HEK293 (cell line): Measurements from ENCODE around the gene SBNO2.
A peak's percentile ranks its signal among the peaks of the same experiment; 100 is the strongest.

Source experiments
- CTCF ChIA-PET: fragments of 350-600 bp; formaldehyde crosslinking; extraction: SDS; loops from one replicate; lab custom pipeline; 2021; ENCODE audit warnings: antibody characterized with exemption; lab: Yijun Ruan, JAX
- POLR2A ChIA-PET: fragments of 300-600 bp; formaldehyde crosslinking; extraction: SDS; loops from one replicate; lab custom pipeline; 2020; ENCODE audit warnings: antibody characterized with exemption, inconsistent platforms; lab: Yijun Ruan, JAX
- H3K27ac ChIP-seq: fragments of 200-500 bp; sonication (Bioruptor generic); 2 replicates; pipeline ENCODE4 v1.5.1; 2014; ENCODE audit warnings: low read depth, low read length, control low read depth, inconsistent platforms; ENCODE audit errors: extremely low read depth
- H3K36me3 ChIP-seq, 2 experiments: fragments of 200-500 bp in 1 of 2; sonication (Bioruptor generic) in 1 of 2; 1 replicate in 1 of 2; 2 replicates in 1 of 2; pipeline ENCODE4 v1.5.1; 2014 to 2017; ENCODE audit warnings: inconsistent platforms in 2 of 2, low read length in 2 of 2; ENCODE audit not compliant: control insufficient read depth in 2 of 2, insufficient read depth in 1 of 2
- H3K4me1 ChIP-seq: fragments of 200-500 bp; sonication (Bioruptor generic); 2 replicates; pipeline ENCODE4 v1.5.1; 2014; ENCODE audit warnings: mild to moderate bottlenecking, low read length, inconsistent platforms; ENCODE audit not compliant: control insufficient read depth, insufficient read depth
- H3K4me3 ChIP-seq: 2 replicates; pipeline ENCODE4 v1.5.1; 2011; ENCODE audit warnings: low read depth, mild to moderate bottlenecking, control low read depth, low read length, moderate library complexity
- H3K9me3 ChIP-seq: fragments of 200-500 bp; sonication (Bioruptor generic); 2 replicates; pipeline ENCODE4 v1.5.1; 2014; ENCODE audit warnings: low read depth, low read length, inconsistent platforms; ENCODE audit not compliant: control insufficient read depth, insufficient read depth
- IKZF3 ChIP-seq: fragments of 450-650 bp; IDR thresholded peaks from 2 replicates; pipeline ENCODE4 v1.5.0; 2018; ENCODE audit warnings: missing biosample characterization, mild to moderate bottlenecking, missing genetic modification characterization, moderate library complexity
- SP2 ChIP-seq: fragments of 450-650 bp; formaldehyde crosslinking; IDR thresholded peaks from 2 replicates; pipeline ENCODE4 v1.5.1; 2016; ENCODE audit warnings: missing biosample characterization, missing genetic modification characterization
- ZFP37 ChIP-seq: fragments of 450-650 bp; formaldehyde crosslinking; IDR thresholded peaks from 2 replicates; pipeline ENCODE4 v1.5.1; 2016; ENCODE audit warnings: missing biosample characterization, missing genetic modification characterization
- ZNF184 ChIP-seq: fragments of 450-650 bp; IDR thresholded peaks from 2 replicates; pipeline ENCODE4 v1.5.1; 2018; ENCODE audit warnings: missing biosample characterization, mild to moderate bottlenecking, missing genetic modification characterization
- ZNF280C ChIP-seq: fragments of 450-650 bp; formaldehyde crosslinking; IDR thresholded peaks from 2 replicates; pipeline ENCODE4 v1.5.1; 2016; ENCODE audit warnings: missing biosample characterization, missing genetic modification characterization
- ZNF335 ChIP-seq: fragments of 450-650 bp; formaldehyde crosslinking; conservative IDR thresholded peaks from 2 replicates; pipeline ENCODE4 v1.5.1; 2016; ENCODE audit warnings: missing biosample characterization, missing genetic modification characterization
- ZNF341 ChIP-seq: fragments of 450-650 bp; formaldehyde crosslinking; IDR thresholded peaks from 2 replicates; pipeline ENCODE4; 2016; ENCODE audit warnings: low read depth, missing biosample characterization, missing genetic modification characterization
- ZNF426 ChIP-seq: fragments of 450-650 bp; formaldehyde crosslinking; IDR thresholded peaks from 2 replicates; pipeline ENCODE4 v1.5.1; 2017; ENCODE audit warnings: missing biosample characterization, missing genetic modification characterization, mild to moderate bottlenecking, inconsistent platforms, moderate library complexity
- ZNF600 ChIP-seq: fragments of 450-650 bp; formaldehyde crosslinking; IDR thresholded peaks from 2 replicates; pipeline ENCODE4 v1.5.1; 2016; ENCODE audit warnings: missing biosample characterization, missing genetic modification characterization
- ZNF621 ChIP-seq: fragments of 450-650 bp; formaldehyde crosslinking; IDR thresholded peaks from 2 replicates; pipeline ENCODE4 v1.5.1; 2017; ENCODE audit warnings: missing biosample characterization, missing genetic modification characterization
- ZNF664 ChIP-seq: fragments of 450-650 bp; formaldehyde crosslinking; IDR thresholded peaks from 2 replicates; pipeline ENCODE4 v1.5.1; 2016; ENCODE audit warnings: missing biosample characterization, missing genetic modification characterization
- ZNF791 ChIP-seq: fragments of 450-650 bp; formaldehyde crosslinking; IDR thresholded peaks from 2 replicates; pipeline ENCODE4 v1.5.1; 2016; ENCODE audit warnings: missing biosample characterization, missing genetic modification characterization
- TF ChIP-seq, protein P1 (sequence below): fragments of 450-650 bp; formaldehyde crosslinking; IDR thresholded peaks from 2 replicates; pipeline ENCODE4 v1.5.1; 2016; ENCODE audit warnings: missing biosample characterization, missing genetic modification characterization
- TF ChIP-seq, protein P2 (sequence below): fragments of 450-650 bp; formaldehyde crosslinking; IDR thresholded peaks from 2 replicates; pipeline ENCODE4 v1.5.1; 2016; ENCODE audit warnings: missing biosample characterization, missing genetic modification characterization, low read depth

Gene SBNO2

DNA sequence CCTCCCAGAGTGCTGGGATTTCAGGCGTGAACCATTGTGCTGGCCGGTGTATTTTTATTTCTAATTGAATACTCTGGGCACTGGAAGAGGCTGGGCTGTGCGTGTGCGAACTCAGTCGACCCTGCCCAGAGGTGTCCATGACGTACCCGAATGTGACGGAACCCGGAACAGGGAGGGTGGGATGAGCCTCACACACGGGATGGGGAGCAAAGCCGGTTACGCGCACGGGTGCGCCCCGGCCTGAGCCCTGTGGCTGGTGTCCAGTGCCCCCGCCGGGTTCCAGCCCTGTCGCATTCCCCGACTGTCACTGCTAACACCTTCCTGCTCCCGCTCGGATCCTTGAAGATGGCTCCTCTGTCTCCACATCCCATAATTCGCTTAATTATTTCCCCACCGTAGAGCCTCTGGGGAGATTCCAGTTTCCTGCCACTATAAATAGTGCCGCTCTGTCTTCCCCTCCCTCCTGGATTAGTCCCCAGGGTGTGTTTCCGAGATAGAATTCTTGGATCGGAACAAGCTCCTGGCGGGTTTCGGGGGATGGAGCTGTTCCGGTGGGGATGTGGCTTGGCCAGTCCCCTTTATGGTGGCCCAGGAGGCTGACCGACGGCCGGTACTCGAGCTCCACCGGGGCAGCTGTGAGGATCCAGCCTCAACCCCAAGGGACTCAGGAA is 22.0 kb downstream of the SBNO2 start:
- no peak overlapping the region for H3K4me3 ChIP-seq
- no peaks in the 10 kb centered on the region for H3K4me1 ChIP-seq
- no peak overlapping the region for H3K27ac ChIP-seq
- POLR2A ChIA-PET: no interaction called here
- no peaks in the 10 kb centered on the region for H3K9me3 ChIP-seq
- CTCF ChIA-PET: no interaction called here
- TF ChIP-seq IKZF3 (tag by site-specific recombination) (0 out of 2 replicates have a peak, but pooled peaks have one; percentile 20), ZNF341 (tag by site-specific recombination) (0 out of 2 replicates have a peak, but pooled peaks have one; percentile 14), ZNF600 (tag by site-specific recombination) (0 out of 2 replicates have a peak, but pooled peaks have one; percentile 45), ZFP37 (tag by site-specific recombination) (no peak), ZNF335 (tag by site-specific recombination) (no peak)
- TF ChIP-seq, protein P1, sequence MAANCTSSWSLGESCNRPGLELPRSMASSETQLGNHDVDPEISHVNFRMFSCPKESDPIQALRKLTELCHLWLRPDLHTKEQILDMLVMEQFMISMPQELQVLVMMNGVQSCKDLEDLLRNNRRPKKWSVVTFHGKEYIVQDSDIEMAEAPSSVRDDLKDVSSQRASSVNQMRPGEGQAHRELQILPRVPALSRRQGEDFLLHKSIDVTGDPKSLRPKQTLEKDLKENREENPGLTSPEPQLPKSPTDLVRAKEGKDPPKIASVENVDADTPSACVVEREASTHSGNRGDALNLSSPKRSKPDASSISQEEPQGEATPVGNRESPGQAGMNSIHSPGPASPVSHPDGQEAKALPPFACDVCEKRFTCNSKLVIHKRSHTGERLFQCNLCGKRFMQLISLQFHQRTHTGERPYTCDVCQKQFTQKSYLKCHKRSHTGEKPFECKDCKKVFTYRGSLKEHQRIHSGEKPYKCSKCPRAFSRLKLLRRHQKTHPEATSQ (tag by site-specific recombination): no peak
- peaks cover 0 to 17% of the 10 kb centered on the region in 2 experiments; a peak in 2 of 3 replicates for H3K36me3 ChIP-seq

DNA sequence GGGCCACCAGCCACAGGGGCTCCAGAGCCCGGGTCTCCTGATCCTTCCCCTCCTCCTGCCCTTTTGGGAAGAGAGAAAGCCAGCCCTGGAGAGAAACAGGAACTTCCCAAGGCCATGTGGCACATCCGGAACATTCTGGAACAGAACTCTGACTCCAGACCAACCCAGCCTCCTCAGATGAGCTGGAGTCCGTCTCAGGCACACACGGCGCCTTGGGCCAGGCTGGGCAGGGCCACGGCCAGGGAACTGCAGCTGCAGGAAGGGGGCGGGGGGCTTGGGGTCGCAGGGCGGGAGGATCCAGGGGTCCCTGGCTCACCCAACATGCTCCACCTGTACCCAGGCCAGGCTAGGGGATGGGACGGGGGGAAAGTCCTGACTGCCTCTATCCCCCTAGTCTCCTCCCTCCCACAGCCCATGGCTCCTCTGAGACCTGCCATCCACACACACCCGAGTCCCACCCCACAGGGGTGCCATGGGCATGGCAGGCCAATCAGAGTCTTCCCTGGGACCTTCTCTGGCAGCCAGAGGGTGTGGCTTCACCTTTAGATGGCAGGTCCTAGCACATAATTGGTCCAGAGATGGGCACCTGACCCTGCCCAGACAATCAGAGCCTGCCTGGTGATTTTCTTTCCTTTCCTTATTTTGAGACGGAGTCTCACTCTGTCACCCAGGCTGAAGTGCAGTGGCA is 22.9 kb downstream of the SBNO2 start:
- peaks cover 0 to 19% of the 10 kb centered on the region in 2 experiments; a peak in 2 of 3 replicates for H3K36me3 ChIP-seq
- POLR2A ChIA-PET: no interaction called here
- CTCF ChIA-PET: no interaction called here
- no peak overlapping the region for H3K4me3 ChIP-seq
- no peak overlapping the region for H3K27ac ChIP-seq
- H3K4me1 ChIP-seq: no peaks in the 10 kb centered on the region
- TF ChIP-seq ZNF664: no peak
- TF ChIP-seq ZNF280C (tag by site-specific recombination): no peak
- peak; percentile 32; the same call in 1 of the 2 replicates for TF ChIP-seq SP2 (tag by site-specific recombination)
- TF ChIP-seq, protein P2, sequence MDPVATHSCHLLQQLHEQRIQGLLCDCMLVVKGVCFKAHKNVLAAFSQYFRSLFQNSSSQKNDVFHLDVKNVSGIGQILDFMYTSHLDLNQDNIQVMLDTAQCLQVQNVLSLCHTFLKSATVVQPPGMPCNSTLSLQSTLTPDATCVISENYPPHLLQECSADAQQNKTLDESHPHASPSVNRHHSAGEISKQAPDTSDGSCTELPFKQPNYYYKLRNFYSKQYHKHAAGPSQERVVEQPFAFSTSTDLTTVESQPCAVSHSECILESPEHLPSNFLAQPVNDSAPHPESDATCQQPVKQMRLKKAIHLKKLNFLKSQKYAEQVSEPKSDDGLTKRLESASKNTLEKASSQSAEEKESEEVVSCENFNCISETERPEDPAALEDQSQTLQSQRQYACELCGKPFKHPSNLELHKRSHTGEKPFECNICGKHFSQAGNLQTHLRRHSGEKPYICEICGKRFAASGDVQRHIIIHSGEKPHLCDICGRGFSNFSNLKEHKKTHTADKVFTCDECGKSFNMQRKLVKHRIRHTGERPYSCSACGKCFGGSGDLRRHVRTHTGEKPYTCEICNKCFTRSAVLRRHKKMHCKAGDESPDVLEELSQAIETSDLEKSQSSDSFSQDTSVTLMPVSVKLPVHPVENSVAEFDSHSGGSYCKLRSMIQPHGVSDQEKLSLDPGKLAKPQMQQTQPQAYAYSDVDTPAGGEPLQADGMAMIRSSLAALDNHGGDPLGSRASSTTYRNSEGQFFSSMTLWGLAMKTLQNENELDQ (tag by site-specific recombination): no peak
- no peak for TF ChIP-seq ZNF426 (tag by site-specific recombination)
- peak; percentile 91 for TF ChIP-seq ZNF621 (tag by site-specific recombination)
- no peak for TF ChIP-seq ZNF791 (tag by site-specific recombination)
- TF ChIP-seq ZNF184: no peak
- H3K9me3 ChIP-seq: no peaks in the 10 kb centered on the region
